Measurements from ENCODE around the gene ARMC9. TPM values are rescaled to one million over a fixed set of nuclear protein-coding genes. Genes with fewer than 3 reads are reported as not detected.
A peak's percentile ranks its signal among the peaks of the same experiment; 100 is the strongest.
"Not testable (repeated sequence)": the region's sequence is repeated elsewhere in the genome, so short reads cannot be mapped to it uniquely, and the experiment has no call there.

Gene ARMC9
- total and polyA plus RNA-seq, 8 donors: 3.7 to 15.0 (median 8.1) TPM

- H3K27ac ChIP-seq: no peak overlapping the region
- intact Hi-C loops (cut with DNase I): no loop called here
- peaks cover 6 to 20% (median 20%) of the 10 kb centered on the region in 3 donors for H3K4me1 ChIP-seq
- no peak for ATAC-seq
- no peaks in the 10 kb centered on the region for H3K9me3 ChIP-seq
- H3K4me3 ChIP-seq: no peak overlapping the region
- H3K36me3 ChIP-seq: no peaks in the 10 kb centered on the region
- H3K27me3 ChIP-seq: no peaks in the 10 kb centered on the region
- FAIRE-seq: no peak
- DNase-seq: no peak
- no peak for TF ChIP-seq CTCF (IDR thresholded peaks at IDR 0.05)
- WGBS, 2 donors: 96 to 100% methylated on average over 1 of the region's 1 CpG
Measured at GRCh38 chr2:231347638-231348037, 149.2 kb downstream of the ARMC9 start.

- no peak for DNase-seq
- Histone ChIP-seq H3K4me3 (no peak overlapping the region), H3K9me3 (no peaks in the 10 kb centered on the region), H3K4me1 (peaks cover 6 to 20% (median 20%) of the 10 kb centered on the region in 3 donors), H3K36me3 (no peaks in the 10 kb centered on the region), H3K27ac (no peak overlapping the region), H3K27me3 (no peaks in the 10 kb centered on the region)
- no peak for TF ChIP-seq CTCF (IDR thresholded peaks at IDR 0.05)
- ATAC-seq: no peak
- intact Hi-C loops (cut with DNase I): no loop called here
- WGBS, 2 donors: 84 to 88% methylated on average over 2 of the region's 2 CpGs
- no peak for FAIRE-seq
Measured at GRCh38 chr2:231348173-231348572, 149.7 kb downstream of the ARMC9 start.

GRCh38 chr2:231348704-231349373 is 150.4 kb downstream of the ARMC9 start:
- H3K4me1 ChIP-seq: peaks cover 5 to 20% (median 17%) of the 10 kb centered on the region in 3 donors
- DNase-seq (no peak), ATAC-seq (peak in 2 of 4 donors; percentile 24 to 33), FAIRE-seq (no peak)
- no peak for TF ChIP-seq CTCF (IDR thresholded peaks at IDR 0.05)
- no peaks in the 10 kb centered on the region for H3K36me3 ChIP-seq
- H3K27ac ChIP-seq: no peak overlapping the region
- WGBS, 2 donors: 81 to 83% methylated on average over 5 of the region's 5 CpGs
- H3K27me3 ChIP-seq: no peaks in the 10 kb centered on the region
- H3K9me3 ChIP-seq: no peaks in the 10 kb centered on the region
- intact Hi-C loops (cut with DNase I): no loop called here
- no peak overlapping the region for H3K4me3 ChIP-seq

GRCh38 chr2:231349374-231349735 is 150.9 kb downstream of the ARMC9 start:
- ATAC-seq; DNase-seq; H3K27ac ChIP-seq; H3K27me3 ChIP-seq; H3K9me3 ChIP-seq; FAIRE-seq; intact Hi-C loops (cut with DNase I); H3K4me3 ChIP-seq; H3K36me3 ChIP-seq: not testable (repeated sequence)
- peaks cover 0 to 15% (median 12%) of the 10 kb centered on the region in 3 donors for H3K4me1 ChIP-seq
- WGBS, 2 donors: 94 to 97% methylated on average over 10 of the region's 10 CpGs

GRCh38 chr2:231351648-231352047 is 153.2 kb downstream of the ARMC9 start:
- Histone ChIP-seq H3K4me3 (no peak overlapping the region), H3K4me1 (peaks cover 0 to 14% (median 3%) of the 10 kb centered on the region in 3 donors), H3K27me3 (no peaks in the 10 kb centered on the region), H3K9me3 (no peaks in the 10 kb centered on the region), H3K36me3 (no peaks in the 10 kb centered on the region), H3K27ac (no peak overlapping the region)
- no peak for TF ChIP-seq CTCF (IDR thresholded peaks at IDR 0.05)
- FAIRE-seq (no peak), ATAC-seq (no peak), DNase-seq (no peak)
- intact Hi-C loops (cut with DNase I): no loop called here
- WGBS, 2 donors: 89 to 94% methylated on average over 5 of the region's 5 CpGs
